GM18505 (cell line): Measurements from ENCODE around the gene BHLHA15.

Experiments used
- ATAC-seq: cut with Tn5 transposase; IDR thresholded peaks from one replicate; pipeline ENCODE4 v1.9.1; 2021; ENCODE audit not compliant: unreplicated experiment
- POLR2A ChIP-seq: IDR thresholded peaks from 4 replicates; pipeline ENCODE4 v1.6.1; 2011; ENCODE audit warnings: borderline replicate concordance; ENCODE audit not compliant: insufficient read depth, insufficient read length; ENCODE audit errors: extremely low read depth

BHLHA15 gene

GRCh38 chr7:98231493-98232262 is 20.4 kb downstream of the BHLHA15 start:
- no peak for TF ChIP-seq POLR2A
- ATAC-seq: no peak

DNA sequence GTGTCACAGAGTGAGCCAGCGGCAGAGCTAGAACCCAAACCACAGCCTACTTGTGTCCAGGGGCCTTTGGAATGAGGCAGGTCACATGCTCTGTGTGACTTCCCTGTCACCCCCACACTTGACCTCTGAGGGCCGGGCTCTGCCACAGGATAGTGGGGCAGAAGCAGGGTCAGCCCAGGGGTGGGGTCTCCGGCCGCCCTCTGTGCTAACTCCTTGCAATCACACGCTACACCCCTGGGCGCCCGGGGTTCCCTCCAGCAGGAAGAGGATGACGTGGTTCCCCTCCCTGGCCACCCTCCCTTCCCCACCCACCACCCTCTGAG is 21.0 kb downstream of the BHLHA15 start:
- ATAC-seq: no peak

DNA sequence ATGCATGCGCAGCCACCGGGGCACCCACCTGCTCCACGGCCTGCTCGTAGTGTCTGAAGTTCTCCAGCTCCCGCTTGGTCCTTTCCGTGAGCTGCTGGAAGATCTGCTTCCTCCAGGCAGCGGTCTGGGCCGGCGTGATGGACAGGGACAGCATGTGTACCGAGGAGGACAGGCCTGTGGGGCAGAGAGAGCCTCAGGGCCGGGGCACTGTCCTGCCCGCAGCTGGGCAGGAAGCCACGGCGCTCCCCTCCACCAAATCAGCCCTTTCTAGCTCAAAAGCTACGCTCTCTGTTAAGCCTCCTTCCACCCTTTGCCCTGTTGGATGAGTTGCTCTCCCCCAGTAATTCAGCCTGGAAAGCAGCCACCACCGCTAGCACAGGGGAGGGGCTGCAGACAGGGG is 21.6 kb downstream of the BHLHA15 start:
- ATAC-seq: no peak
- TF ChIP-seq POLR2A: no peak

More for the DNA sequence above, 21.0 kb downstream of the BHLHA15 start:
- TF ChIP-seq POLR2A: no peak

DNA sequence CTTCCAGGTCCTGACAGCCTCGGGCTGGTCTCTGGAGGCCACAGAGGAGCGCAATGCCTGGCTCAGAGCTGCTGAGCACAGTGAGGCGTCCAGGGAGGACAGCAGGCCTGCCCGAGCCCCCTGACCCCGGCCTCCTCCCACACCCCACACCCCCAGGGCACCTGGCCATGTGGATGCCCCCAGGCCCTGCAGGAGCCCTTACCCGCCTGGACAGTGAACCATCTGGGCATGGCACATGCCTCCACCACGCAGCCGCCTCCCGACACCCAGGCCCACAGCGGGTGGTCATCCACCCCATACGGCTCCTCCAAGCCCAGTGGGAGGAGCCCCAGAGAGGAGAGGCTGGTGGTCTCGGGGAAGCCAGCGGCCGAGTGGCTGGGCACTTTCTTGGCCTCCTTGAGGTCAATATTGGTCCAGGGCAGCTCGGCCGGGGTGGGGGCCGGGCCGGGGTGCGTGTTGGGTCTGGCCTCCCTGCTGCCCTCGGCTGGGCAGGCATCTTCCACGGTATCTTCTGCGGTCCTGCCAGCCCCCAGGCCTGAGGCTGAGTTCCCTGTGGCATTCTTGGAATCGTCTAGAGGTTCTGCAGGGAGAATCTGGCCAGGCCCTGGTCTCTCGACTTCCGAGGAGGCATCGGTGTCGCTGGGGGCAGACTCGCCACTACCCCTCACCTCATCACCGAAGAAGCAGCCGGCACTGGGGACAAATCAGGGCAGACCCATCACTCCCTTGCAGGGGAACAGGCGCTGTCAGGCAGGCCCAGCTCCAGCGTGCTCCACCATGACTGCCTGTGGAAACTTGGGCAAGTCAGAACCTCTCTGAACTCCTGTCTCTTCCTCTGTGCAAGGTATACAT is 22.2 kb downstream of the BHLHA15 start:
- ATAC-seq: no peak
- TF ChIP-seq POLR2A: no peak

- no peak for TF ChIP-seq POLR2A
- ATAC-seq: no peak
Observed at GRCh38 chr7:98234429-98235147, 23.3 kb downstream of the BHLHA15 start.

DNA sequence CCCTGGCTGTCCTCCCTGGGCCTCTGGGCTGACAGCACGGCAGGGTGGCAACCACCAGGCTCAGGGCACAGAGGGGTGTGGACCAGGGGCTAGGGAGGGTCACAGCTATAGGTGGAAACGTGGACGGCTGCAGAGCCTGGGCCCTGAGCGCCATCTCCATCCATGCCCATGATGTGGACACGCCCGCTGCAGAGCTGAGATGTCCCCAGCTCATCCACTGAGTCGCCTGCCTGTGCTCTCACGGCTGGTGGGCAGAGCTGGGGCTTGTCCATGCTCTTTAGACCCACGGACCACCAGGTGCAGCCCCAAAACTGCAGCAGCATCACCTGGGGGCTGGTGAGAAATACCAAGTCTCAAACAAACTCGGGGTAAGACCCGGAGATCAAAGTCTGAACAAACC is 24.7 kb downstream of the BHLHA15 start:
- ATAC-seq: no peak
- no peak for TF ChIP-seq POLR2A

DNA sequence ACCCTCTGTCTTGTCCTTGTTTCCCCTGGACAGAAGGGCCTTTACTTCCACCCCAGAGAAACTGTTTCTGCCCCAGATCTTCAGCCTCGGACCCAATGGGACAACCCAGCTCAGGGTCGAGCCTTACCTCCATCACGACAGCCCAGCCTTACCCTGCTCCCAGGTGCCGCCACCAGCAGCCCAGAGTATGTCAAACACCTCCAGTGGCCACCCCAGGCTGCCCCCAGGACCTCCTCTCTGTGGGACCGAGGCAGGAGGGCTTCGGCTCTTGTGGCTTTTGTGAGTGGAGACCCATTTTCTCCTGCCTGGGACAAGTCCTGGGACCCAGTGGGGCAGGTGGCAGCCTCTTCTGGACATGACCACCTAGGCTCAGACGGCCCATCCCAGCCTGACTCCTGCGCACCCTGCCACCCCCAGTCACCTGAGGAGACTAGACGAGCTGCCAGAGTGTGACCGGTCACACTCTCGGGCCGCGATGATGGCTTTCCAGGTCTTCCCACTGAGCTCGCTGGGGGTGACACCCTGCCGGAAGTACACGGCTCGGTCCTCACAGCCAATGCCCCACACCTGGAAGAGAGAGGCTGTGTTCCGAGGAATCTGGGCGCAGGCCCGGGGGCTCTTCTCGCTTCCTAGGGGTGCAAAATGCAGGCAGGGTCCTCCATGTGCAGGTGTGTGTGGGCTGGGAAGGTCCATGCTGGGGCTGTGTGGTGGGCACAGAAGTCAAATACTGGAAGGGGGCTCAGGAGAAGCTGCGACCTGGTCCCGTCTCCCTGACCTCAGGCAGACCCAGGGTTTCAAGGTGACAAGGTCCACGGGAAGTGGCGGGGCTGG is 25.3 kb downstream of the BHLHA15 start:
- no peak for TF ChIP-seq POLR2A
- ATAC-seq: no peak

DNA sequence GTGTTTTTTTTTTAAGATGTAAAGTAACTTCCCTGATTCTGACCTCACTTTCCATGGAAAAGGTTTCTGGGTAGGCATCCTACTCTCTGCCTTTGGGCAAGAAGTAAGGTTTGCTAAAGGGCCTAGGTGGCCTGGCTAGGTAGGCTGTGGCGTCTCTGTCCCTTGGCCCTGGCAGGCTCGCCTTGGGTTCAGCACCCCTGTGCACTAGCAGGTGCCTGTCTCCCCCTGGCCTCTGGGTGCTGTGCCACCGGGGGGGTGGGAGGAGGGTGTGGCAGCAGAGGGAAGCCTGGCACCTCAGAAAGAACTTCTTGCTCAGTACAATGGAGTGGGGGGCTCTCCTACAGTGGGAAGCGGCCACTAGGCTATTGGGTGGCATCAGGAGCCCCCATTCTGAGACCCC is 26.8 kb downstream of the BHLHA15 start:
- ATAC-seq: no peak
- TF ChIP-seq POLR2A: no peak

DNA sequence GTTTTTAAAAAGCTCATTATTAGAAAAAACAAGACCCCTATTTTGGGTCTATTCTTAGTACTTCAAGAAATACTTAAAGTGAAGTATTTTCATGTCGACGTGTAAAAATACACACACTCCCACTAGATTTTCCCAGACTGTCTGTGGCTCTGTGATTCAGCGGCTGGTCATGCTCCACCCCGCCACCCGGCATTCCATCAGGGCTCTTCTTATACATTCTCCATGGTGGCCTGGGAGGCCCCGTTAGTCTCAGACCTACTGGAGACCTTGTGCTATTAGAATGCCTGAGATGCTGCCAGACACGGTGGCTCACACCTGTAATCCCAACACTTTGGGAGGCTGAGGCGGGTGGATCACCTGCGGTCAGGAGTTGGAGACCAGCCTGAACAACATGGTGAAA is 27.7 kb downstream of the BHLHA15 start:
- ATAC-seq: no peak
- no peak for TF ChIP-seq POLR2A

GRCh38 chr7:98240961-98241673 is 29.9 kb downstream of the BHLHA15 start:
- TF ChIP-seq POLR2A: no peak
- no peak for ATAC-seq

- TF ChIP-seq POLR2A: no peak
- ATAC-seq: no peak
Observed at GRCh38 chr7:98241674-98242241, 30.5 kb downstream of the BHLHA15 start.

DNA sequence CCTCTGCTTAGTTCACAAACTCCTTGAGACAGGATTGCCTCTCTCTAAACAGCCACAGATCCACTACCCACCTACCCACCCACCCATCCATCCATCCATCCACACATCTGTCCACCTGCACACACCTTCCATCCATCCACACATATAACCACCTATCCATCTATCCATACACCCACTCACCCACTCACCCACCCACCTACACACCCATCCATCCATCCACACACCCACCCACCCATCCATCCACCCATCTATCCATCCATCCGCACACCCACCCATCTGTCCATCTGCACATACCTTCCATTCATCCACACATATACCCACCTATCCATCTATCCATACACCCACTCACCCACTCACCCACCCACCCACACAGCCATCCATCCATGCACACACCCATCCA is 31.1 kb downstream of the BHLHA15 start:
- ATAC-seq: no peak
- no peak for TF ChIP-seq POLR2A
